HUDEP-2 (cell line): ENCODE data around the gene EVPL.

Experiments
- DNase-seq, 76 experiments: peaks; one replicate each; lab custom pipeline; 2025; ENCODE audit not compliant: unreplicated experiment in 76 of 76; lab: John Stamatoyannopoulos, UW

The EVPL gene

DNA sequence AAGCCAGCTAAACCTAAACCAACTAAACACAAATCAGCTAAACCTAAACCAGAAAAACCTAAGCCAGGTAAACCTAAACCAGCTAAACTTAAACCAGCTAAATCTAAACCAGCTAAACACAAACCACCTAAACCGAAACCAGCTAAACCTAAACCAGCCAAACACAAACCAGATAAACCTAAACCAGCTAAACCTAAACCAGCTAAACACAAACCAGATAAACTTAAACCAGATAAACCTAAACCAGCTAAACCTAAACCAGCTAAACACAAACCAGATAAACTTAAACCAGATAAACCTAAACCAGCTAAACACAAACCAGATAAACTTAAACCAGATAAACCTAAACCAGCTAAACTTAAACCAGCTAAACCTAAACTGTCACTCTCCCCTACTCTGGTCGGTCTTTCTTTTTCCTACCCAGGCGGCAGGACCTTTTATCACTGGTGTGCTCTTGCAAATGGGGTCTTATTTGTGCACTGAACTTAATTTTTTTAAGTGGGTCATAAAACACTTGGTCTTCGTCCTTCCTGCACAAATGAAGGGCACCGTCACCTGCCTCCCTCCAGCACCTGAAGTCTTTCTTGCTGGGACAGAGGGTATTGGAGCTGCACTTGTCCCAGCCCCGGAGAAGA is 7.2 kb downstream of the EVPL start:
- no peak for DNase-seq

GRCh38 chr17:76018801-76019200 is 8.3 kb downstream of the EVPL start:
- no peak for DNase-seq

GRCh38 chr17:76018340-76018680 is 8.8 kb downstream of the EVPL start:
- DNase-seq = no peak

- DNase-seq = no peak
Observed at GRCh38 chr17:76017481-76018339, 9.4 kb downstream of the EVPL start.

DNA sequence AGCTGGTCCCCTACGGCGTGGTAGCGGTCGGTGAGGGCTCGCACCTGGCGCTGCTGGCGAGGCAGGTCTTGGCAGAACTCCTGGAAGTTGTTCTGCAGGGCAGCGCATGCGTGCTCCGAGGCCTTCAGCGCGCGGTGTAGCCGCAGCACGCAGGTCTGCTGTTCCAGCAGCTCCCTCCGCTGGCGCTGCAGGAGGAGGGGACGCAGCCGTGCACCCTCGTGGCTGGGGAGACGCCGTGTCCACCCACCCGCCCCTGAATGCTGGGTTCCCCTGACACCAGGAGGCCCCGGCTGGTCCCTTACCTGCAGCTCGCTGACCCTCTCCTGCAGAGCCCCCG is 12.2 kb downstream of the EVPL start:
- DNase-seq = no peak

GRCh38 chr17:76014100-76014924 is 12.8 kb downstream of the EVPL start:
- peak in 56 of 76 experiments; percentile 12 to 73 (median 46) for DNase-seq

DNA sequence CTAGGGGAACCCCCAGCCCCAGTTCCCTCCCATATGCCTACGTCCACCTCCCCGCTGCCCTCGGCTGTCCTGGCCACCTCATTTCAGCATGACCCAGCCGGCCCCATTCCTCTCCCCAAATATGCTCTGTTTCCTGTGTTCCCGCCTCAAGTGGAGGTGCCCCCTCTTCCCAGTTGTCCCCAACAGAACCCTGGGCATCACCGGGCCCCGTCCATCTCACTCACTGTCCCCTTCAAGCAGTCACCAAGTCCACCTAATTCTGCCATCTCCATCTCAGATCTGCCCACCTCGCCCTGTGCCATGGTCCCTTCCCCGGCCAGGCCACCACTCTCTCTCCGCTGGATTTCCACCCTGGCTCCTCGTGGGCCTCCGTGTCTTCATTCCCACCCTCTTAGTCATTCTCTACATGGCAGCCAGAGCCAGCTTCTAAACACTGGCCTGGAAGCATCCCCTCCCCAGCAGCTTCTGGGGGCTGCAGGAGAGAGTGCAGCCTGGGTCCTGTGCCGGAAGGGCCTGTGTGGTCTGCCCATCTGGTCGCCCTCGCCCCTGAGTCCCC is 13.7 kb downstream of the EVPL start:
- no peak for DNase-seq

GRCh38 chr17:76011951-76012350 is 15.2 kb downstream of the EVPL start:
- DNase-seq = no peak

DNA sequence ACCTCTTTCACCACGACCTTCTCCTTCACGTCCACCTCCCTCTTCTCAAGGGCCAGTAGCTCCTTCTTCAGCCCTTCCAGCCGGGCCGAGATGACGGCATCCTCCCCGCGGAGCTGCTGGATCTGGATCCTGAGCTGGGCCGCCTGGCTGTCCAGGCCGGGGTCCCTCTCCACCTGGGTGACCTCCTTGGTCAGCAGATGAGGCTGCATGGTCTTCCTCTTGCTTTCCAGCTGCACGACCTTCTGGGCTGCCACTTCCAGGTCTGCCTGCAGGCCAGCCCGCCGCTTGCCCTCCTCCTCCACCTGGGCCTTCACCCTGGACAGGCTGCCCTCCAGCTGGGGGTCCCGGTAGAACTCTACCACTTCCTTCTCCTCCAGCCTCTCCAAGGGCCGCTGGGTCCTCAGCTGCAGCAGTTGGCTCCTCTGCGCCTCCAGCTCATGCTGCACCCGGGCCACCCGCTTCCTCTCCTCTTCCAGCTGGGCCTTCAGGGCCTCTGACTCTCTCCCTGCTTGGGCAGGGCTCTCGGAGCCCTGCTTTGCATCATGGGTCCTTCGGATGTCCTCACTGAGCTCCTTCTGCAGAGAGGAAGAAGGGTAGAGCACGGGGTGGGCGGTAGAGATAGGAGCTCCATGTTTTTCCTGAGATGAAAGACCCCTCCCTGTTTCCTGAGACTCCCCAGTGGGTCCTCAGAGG is 17.0 kb downstream of the EVPL start:
- no peak for DNase-seq

- DNase-seq = no peak
Observed at GRCh38 chr17:76009447-76009846, 17.7 kb downstream of the EVPL start.

DNA sequence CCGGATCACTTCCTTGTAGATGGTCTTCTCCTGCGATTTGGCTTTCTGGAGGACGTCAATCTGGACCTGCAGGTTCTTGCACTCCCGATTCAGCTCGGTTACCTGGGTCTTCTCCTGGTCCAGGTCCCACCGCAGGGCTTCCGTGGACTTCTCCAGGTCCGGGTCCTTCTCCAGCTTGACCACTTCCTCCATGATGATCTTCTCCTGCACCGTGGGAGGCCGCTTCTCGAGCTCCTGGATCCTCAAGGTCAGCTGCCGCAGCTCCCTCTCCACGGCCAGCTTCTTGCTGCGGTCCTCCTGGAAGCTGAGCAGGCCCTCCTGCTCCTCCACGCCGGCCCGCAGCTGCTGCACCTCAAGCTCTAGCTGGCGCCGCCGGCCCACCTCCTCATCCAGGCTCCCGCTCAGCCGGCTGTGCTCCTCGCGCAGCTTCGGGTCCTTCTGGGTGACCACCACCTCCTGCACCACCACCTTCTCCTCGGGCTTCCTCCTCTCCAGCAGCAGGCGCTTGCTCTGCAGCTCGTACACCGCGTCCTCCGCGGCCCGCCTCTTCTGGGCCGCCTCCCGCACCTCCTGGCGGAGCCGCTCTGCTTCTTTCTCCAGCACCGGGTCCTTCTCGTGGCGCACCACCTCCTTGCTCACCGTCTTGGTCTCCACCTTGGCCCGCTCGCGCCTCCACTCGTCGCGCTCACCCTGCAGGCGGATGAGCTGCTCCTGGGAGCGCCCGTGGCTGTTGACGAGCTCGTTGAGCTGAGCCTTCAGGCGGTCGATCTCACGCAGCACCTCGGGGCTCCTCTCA is 18.3 kb downstream of the EVPL start:
- DNase-seq = no peak

DNA sequence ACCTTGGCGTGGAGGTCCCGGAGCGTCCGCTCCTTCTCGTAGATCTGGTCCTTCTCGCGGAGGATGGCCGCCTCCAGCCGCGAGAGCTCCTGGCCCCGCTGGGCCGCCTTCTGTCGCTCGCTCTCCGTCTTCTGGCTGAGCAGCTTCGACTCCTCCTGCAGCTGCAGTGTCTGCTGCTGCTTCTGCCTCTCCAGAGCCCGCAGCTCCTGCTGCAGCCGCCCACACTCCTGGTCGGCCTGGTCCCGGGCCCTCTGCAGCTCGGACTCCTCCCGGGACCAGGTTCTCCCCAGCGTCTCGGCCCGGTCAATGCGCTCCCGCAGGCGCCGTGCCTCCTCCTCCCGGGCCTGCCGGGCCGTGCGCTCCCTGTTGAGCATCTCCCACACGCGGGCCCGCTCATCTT is 18.9 kb downstream of the EVPL start:
- no peak for DNase-seq

- no peak for DNase-seq
Observed at GRCh38 chr17:76007850-76008165, 19.3 kb downstream of the EVPL start.

DNA sequence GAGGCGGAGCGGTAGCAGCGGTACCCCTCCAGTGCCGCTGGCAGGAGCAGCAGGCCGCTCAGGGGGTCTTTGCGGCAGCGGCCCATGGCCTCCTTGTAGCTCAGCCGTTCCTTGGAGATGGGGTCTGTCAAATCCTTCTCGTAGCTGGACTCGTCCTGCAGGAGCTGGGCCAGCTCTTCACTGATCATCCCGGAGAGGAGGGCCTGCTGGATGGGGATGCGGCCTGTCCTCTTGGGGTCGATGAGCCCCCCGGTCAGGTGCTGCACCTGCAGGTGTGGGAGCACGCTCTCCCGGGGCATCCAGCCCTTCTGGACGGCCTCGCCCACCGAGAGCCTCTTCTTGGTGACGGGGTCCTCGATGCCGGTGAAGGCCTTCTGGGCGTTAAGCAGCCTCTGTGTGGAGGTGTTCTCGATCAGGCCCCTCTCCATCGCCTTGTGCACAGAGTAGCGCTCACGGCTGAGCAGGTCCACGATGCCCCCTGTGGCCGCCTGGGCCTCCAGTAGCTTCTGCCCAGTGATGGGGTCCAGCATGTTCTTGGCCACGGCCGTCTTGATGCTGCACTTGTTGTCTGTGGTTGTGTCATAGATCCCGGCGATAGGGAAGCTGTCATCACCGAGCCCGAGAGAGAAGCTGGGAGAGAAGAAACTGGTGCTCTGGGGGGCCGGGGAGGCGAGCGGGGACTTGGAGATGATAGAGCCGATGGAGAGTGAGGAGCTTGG is 19.8 kb downstream of the EVPL start:
- no peak for DNase-seq

DNA sequence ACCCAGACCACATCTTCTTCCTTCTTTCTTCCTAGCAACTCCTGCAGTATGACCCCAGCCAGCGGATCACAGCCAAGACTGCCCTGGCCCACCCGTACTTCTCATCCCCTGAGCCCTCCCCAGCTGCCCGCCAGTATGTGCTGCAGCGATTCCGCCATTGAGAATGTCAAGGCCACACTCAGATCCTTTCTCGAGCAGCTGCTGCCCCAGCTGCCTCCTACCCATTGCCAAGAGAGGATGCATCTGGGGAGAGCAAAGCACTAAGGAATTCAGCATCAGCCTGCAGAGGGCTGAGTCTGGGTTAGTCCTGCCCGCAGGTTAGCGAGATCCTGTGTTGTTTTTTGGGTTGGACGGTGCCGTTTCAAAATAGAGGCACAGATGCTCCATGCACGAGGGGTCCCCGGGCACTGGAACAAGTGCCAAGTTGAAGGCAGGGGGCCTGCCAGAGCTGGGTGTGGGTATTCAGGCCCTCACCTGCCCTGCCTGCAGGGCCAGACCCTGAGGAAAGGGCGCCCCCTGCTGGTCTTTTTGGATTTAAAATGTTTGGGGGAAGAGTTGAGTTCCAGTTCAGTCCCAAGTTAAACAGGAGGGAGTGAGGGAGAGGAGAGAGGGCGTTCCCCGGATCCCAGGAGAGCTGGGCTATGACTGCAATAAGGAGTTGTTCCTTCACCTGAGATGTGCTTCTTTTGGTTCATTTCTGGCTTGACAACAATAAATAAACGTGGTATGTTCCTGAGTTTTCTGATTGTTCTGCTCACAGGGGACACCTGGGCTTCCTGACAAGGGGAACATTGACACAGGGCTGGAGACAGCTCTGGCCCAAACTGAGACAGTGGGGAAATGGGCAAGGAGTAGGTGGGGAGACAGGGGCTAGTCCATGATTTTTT is 21.6 kb downstream of the EVPL start:
- DNase-seq = peak in 65 of 76 experiments; percentile 7 to 89 (median 60)

- DNase-seq = no peak
Observed at GRCh38 chr17:76004750-76005262, 22.3 kb downstream of the EVPL start.

GRCh38 chr17:76003915-76004314 is 23.2 kb downstream of the EVPL start:
- DNase-seq = no peak

- DNase-seq = no peak
Observed at GRCh38 chr17:76002100-76002499, 25.0 kb downstream of the EVPL start.
